T-helper 2 cell treated with Interferon-gamma antibody and Interleukin-4, amounts not matched to agents 5 μg/mL and 100 μg/mL, for 36 hours (primary cell): ENCODE results near the gene RUBCN.
"Not testable (repeated sequence)": the region's sequence is repeated elsewhere in the genome, so short reads cannot be mapped to it uniquely, and the experiment has no call there.

Experiments used
- DNase-seq: peaks from one replicate; pipeline ENCODE4 v3.0.0; 2021; ENCODE audit warnings: low spot score
- H3K27ac Mint-ChIP-seq: one replicate; pipeline ENCODE4 v1.8.0; 2021; ENCODE audit warnings: mild to moderate bottlenecking, mixed read lengths
- H3K27me3 Mint-ChIP-seq: one replicate; pipeline ENCODE4 v1.8.0; 2021; ENCODE audit warnings: low read depth, mixed read lengths
- H3K36me3 Mint-ChIP-seq: one replicate; pipeline ENCODE4 v1.8.0; 2021; ENCODE audit warnings: low read depth, mixed read lengths
- H3K4me1 Mint-ChIP-seq: one replicate; pipeline ENCODE4 v1.8.0; 2021; ENCODE audit warnings: low read depth, mixed read lengths
- H3K4me3 Mint-ChIP-seq: one replicate; pipeline ENCODE4 v1.8.0; 2022; ENCODE audit warnings: mild to moderate bottlenecking, moderate library complexity, mixed read lengths
- H3K9me3 Mint-ChIP-seq: one replicate; pipeline ENCODE4 v1.8.0; 2021; ENCODE audit warnings: mixed read lengths

The RUBCN gene

GRCh38 chr3:197654090-197654997 is 82.4 kb downstream of the RUBCN start:
- peak; percentile 52 for DNase-seq
- Mint-ChIP-seq H3K4me1 (peaks cover 17% of the 10 kb centered on the region), H3K27ac (peak overlapping the region; percentile 82), H3K4me3 (peak overlapping the region; percentile 65)
- H3K27me3 Mint-ChIP-seq, H3K9me3 Mint-ChIP-seq, H3K36me3 Mint-ChIP-seq: not testable (repeated sequence)

- not testable (repeated sequence) for H3K9me3 Mint-ChIP-seq, H3K27me3 Mint-ChIP-seq, H3K36me3 Mint-ChIP-seq, DNase-seq
- Mint-ChIP-seq H3K27ac (peak overlapping the region; percentile 26), H3K4me1 (peaks cover 16% of the 10 kb centered on the region), H3K4me3 (peak overlapping the region; percentile 43)
Measured at GRCh38 chr3:197652860-197653259, 83.8 kb downstream of the RUBCN start.

- not testable (repeated sequence) for H3K27ac Mint-ChIP-seq, H3K27me3 Mint-ChIP-seq, H3K9me3 Mint-ChIP-seq, DNase-seq, H3K4me3 Mint-ChIP-seq
- Mint-ChIP-seq H3K36me3 (peaks cover 22% of the 10 kb centered on the region), H3K4me1 (peaks cover 11% of the 10 kb centered on the region)
Measured at GRCh38 chr3:197647649-197648048, 89.1 kb downstream of the RUBCN start.

- H3K4me3 Mint-ChIP-seq, H3K9me3 Mint-ChIP-seq, H3K4me1 Mint-ChIP-seq, H3K27ac Mint-ChIP-seq, H3K27me3 Mint-ChIP-seq, DNase-seq: not testable (repeated sequence)
- peaks cover 23% of the 10 kb centered on the region for H3K36me3 Mint-ChIP-seq
Measured at GRCh38 chr3:197647191-197647590, 89.5 kb downstream of the RUBCN start.

- peaks cover 26% of the 10 kb centered on the region for H3K36me3 Mint-ChIP-seq
- not testable (repeated sequence) for H3K27ac Mint-ChIP-seq
Measured at GRCh38 chr3:197646294-197646693, 90.4 kb downstream of the RUBCN start.

GRCh38 chr3:197637556-197637955 is 99.1 kb downstream of the RUBCN start:
- H3K4me1 Mint-ChIP-seq, H3K27ac Mint-ChIP-seq, H3K4me3 Mint-ChIP-seq, H3K9me3 Mint-ChIP-seq, H3K27me3 Mint-ChIP-seq, DNase-seq: not testable (repeated sequence)
- peaks cover 26% of the 10 kb centered on the region for H3K36me3 Mint-ChIP-seq

More at GRCh38 chr3:197646294-197646693, 90.4 kb downstream of the RUBCN start:
- H3K4me1 Mint-ChIP-seq, H3K27me3 Mint-ChIP-seq, H3K9me3 Mint-ChIP-seq, DNase-seq, H3K4me3 Mint-ChIP-seq: not testable (repeated sequence)

GRCh38 chr3:197631989-197632388 is 104.7 kb downstream of the RUBCN start:
- not testable (repeated sequence) for H3K4me1 Mint-ChIP-seq, DNase-seq, H3K4me3 Mint-ChIP-seq, H3K27ac Mint-ChIP-seq, H3K9me3 Mint-ChIP-seq, H3K27me3 Mint-ChIP-seq, H3K36me3 Mint-ChIP-seq

- not testable (repeated sequence) for DNase-seq, H3K4me3 Mint-ChIP-seq, H3K27ac Mint-ChIP-seq, H3K36me3 Mint-ChIP-seq, H3K9me3 Mint-ChIP-seq, H3K27me3 Mint-ChIP-seq
- H3K4me1 Mint-ChIP-seq = peaks cover 10% of the 10 kb centered on the region
Measured at GRCh38 chr3:197630766-197631165, 105.9 kb downstream of the RUBCN start.

GRCh38 chr3:197629286-197629685 is 107.4 kb downstream of the RUBCN start:
- not testable (repeated sequence) for H3K27ac Mint-ChIP-seq, DNase-seq, H3K9me3 Mint-ChIP-seq, H3K36me3 Mint-ChIP-seq, H3K4me3 Mint-ChIP-seq, H3K27me3 Mint-ChIP-seq
- H3K4me1 Mint-ChIP-seq = peaks cover 10% of the 10 kb centered on the region

- Mint-ChIP-seq H3K27ac (peak overlapping the region; percentile 70), H3K4me3 (peak overlapping the region; percentile 78), H3K4me1 (peaks cover 10% of the 10 kb centered on the region)
- H3K36me3 Mint-ChIP-seq, H3K27me3 Mint-ChIP-seq, H3K9me3 Mint-ChIP-seq: not testable (repeated sequence)
- DNase-seq = peak; percentile 94
Measured at GRCh38 chr3:197627772-197628523, 108.8 kb downstream of the RUBCN start.

GRCh38 chr3:197627158-197627771 is 109.4 kb downstream of the RUBCN start:
- not testable (repeated sequence) for H3K9me3 Mint-ChIP-seq, H3K27me3 Mint-ChIP-seq, H3K36me3 Mint-ChIP-seq
- Mint-ChIP-seq H3K4me3 (peak overlapping the region; percentile 85), H3K4me1 (peaks cover 10% of the 10 kb centered on the region), H3K27ac (peak overlapping the region; percentile 41)
- peak; percentile 39 for DNase-seq

- H3K27me3 Mint-ChIP-seq, H3K4me1 Mint-ChIP-seq, H3K36me3 Mint-ChIP-seq, H3K9me3 Mint-ChIP-seq, DNase-seq: not testable (repeated sequence)
- peak overlapping the region; percentile 41 for H3K27ac Mint-ChIP-seq
- H3K4me3 Mint-ChIP-seq = peak overlapping the region; percentile 85
Measured at GRCh38 chr3:197626404-197627157, 110.1 kb downstream of the RUBCN start.

GRCh38 chr3:197621478-197621877 is 115.2 kb downstream of the RUBCN start:
- not testable (repeated sequence) for H3K9me3 Mint-ChIP-seq, H3K4me1 Mint-ChIP-seq, DNase-seq, H3K27me3 Mint-ChIP-seq, H3K4me3 Mint-ChIP-seq
- Mint-ChIP-seq H3K36me3 (peaks cover 47% of the 10 kb centered on the region), H3K27ac (peak overlapping the region; percentile 41)
